Adrenal gland (tissue), 12 donors: ENCODE data around the gene COL9A3. TPM values are rescaled to one million over a fixed set of nuclear protein-coding genes. Genes with fewer than 3 reads are reported as not detected.
A peak's percentile ranks its signal among the peaks of the same experiment; 100 is the strongest.

Source experiments
- DNase-seq, 7 donors: peaks; one replicate each; pipeline ENCODE4 v3.0.0-alpha.2; 2019 to 2020
- H3K27ac ChIP-seq, 5 donors: fragments of 200-600 bp; sonication (generic) in 4 of 5; 1 replicate in 3 of 5; 2 replicates in 2 of 5; pipeline versions ENCODE4 v1.5.1 to v1.8.0; 2016 to 2020; ENCODE audit warnings: mild to moderate bottlenecking in 1 of 5
- H3K27me3 ChIP-seq: fragments of 200-600 bp; 2 replicates; pipeline ENCODE4 v1.8.0; 2021
- H3K36me3 ChIP-seq, 2 donors: fragments of 200-600 bp; replicated peaks in 1 of 2; 1 replicate in 1 of 2; 2 replicates in 1 of 2; pipeline versions ENCODE4 v1.5.1 to v1.8.0; 2018 to 2022
- H3K4me1 ChIP-seq, 2 donors: fragments of 200-600 bp; replicated peaks in 1 of 2; 1 replicate in 1 of 2; 2 replicates in 1 of 2; pipeline versions ENCODE4 v1.5.1 to v1.8.0; 2018 to 2021
- H3K4me3 ChIP-seq, 4 donors: fragments of 200-600 bp; sonication (generic) in 3 of 4; one replicate each; pipeline ENCODE4 v1.5.1; 2016 to 2018
- H3K9me3 ChIP-seq, 3 donors: fragments of 200-600 bp; sonication (generic) in 1 of 3; replicated peaks in 1 of 3; 1 replicate in 2 of 3; 2 replicates in 1 of 3; pipeline versions ENCODE4 v1.5.1 to v1.8.0; 2016 to 2021
- POLR2A ChIP-seq, 2 donors: fragments of 450-650 bp; IDR thresholded peaks; one replicate each; pipeline ENCODE4 v1.6.1; 2017; ENCODE audit warnings: antibody characterized with exemption in 2 of 2, mild to moderate bottlenecking in 2 of 2, moderate library complexity in 1 of 2
- WGBS, 4 donors: extraction: QIAGEN DNeasy Blood & Tissue Kit in 2 of 4; methylation state at CpG; one replicate each; pipeline versions ENCODE4 v1.1.5 to v1.1.7; 2013 to 2017; 5-methylcytosine and 5-hydroxymethylcytosine counted together
- intact Hi-C, 2 donors: fragments of 100-400 bp; cut with DNase I; formaldehyde crosslinking; loops; one replicate each; pipeline versions ENCODE4 v1.14.1 to v1.15.0; 2022 to 2023
- polyA plus RNA-seq, 3 donors: library from polyadenylated mRNA; stranded (reverse); fragments of 200-250 nt in 2 of 3; fragments of 350-450 nt in 1 of 3; fragmentation: Illumina TruSeq in 1 of 3; extraction: RNeasy Lipid Tissue Mini Kit (QIAGEN cat#74804) in 1 of 3; gene quantifications; one replicate each; pipeline ENCODE4 v1.2.3, GENCODE V29; 2013 to 2014
- total RNA-seq, 9 donors: library from RNA; depleted of rRNA in 4 of 9; stranded (reverse); fragments of >200 nt in 4 of 9; fragments of 120-200 nt in 1 of 9; fragmentation: NEBNext Ultra II Directional in 1 of 9; extraction: Animal tissue kit (Norgen Biotek cat#: 25700) in 1 of 9; gene quantifications; one replicate each; pipeline versions ENCODE4 v1.1.0 to v1.2.4, GENCODE V29; 2013 to 2023
- TF ChIP-seq, protein P1 (sequence below), 6 experiments: fragments of 450-650 bp in 4 of 6; fragments of 200-600 bp in 2 of 6; sonication (generic) in 1 of 6; IDR thresholded peaks; 1 replicate in 5 of 6; 2 replicates in 1 of 6; pipeline versions ENCODE4 v1.5.1 to v1.8.0; 2016 to 2021; ENCODE audit warnings: antibody characterized with exemption in 6 of 6, mild to moderate bottlenecking in 2 of 6, moderate library complexity in 1 of 6
- donor health status: healthy with polysubstance abuse.
- donor health status: Bipolar disorder and iron deficiency.
- donor health status: DM: yes; HTN: yes; CAD: no.
- donor health status: DM: no; HTN: no; CAD: no.
- donor health status: DM: no; HTN: no; CAD: no.
- donor health status: DM: yes; HTN: yes; CAD: no.

The COL9A3 gene
- total and polyA plus RNA-seq, 12 donors: 0.22 to 27.8 (median 1.4) TPM

- no peaks in the 10 kb centered on the region for H3K27me3 ChIP-seq
- no peak overlapping the region for H3K27ac ChIP-seq
- H3K4me1 ChIP-seq: peaks cover 10 to 14% of the 10 kb centered on the region in 2 donors
- no peak overlapping the region for H3K4me3 ChIP-seq
- 80 to 87% (median 86%) methylated on average over 8 of the region's 8 CpGs for WGBS, 4 donors
- peaks cover 0 to 48% of the 10 kb centered on the region in 2 donors for H3K36me3 ChIP-seq
- DNase-seq: no peak
- intact Hi-C loops: no loop called here
- no peaks in the 10 kb centered on the region for H3K9me3 ChIP-seq
- TF ChIP-seq POLR2A (IDR thresholded peaks at IDR 0.05): no peak
- TF ChIP-seq, protein P1, sequence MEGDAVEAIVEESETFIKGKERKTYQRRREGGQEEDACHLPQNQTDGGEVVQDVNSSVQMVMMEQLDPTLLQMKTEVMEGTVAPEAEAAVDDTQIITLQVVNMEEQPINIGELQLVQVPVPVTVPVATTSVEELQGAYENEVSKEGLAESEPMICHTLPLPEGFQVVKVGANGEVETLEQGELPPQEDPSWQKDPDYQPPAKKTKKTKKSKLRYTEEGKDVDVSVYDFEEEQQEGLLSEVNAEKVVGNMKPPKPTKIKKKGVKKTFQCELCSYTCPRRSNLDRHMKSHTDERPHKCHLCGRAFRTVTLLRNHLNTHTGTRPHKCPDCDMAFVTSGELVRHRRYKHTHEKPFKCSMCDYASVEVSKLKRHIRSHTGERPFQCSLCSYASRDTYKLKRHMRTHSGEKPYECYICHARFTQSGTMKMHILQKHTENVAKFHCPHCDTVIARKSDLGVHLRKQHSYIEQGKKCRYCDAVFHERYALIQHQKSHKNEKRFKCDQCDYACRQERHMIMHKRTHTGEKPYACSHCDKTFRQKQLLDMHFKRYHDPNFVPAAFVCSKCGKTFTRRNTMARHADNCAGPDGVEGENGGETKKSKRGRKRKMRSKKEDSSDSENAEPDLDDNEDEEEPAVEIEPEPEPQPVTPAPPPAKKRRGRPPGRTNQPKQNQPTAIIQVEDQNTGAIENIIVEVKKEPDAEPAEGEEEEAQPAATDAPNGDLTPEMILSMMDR (IDR thresholded peaks at IDR 0.05): no peak
These were observed 67.7 kb downstream of the COL9A3 start for GRCh38 chr20:62884556-62884955.

DNA sequence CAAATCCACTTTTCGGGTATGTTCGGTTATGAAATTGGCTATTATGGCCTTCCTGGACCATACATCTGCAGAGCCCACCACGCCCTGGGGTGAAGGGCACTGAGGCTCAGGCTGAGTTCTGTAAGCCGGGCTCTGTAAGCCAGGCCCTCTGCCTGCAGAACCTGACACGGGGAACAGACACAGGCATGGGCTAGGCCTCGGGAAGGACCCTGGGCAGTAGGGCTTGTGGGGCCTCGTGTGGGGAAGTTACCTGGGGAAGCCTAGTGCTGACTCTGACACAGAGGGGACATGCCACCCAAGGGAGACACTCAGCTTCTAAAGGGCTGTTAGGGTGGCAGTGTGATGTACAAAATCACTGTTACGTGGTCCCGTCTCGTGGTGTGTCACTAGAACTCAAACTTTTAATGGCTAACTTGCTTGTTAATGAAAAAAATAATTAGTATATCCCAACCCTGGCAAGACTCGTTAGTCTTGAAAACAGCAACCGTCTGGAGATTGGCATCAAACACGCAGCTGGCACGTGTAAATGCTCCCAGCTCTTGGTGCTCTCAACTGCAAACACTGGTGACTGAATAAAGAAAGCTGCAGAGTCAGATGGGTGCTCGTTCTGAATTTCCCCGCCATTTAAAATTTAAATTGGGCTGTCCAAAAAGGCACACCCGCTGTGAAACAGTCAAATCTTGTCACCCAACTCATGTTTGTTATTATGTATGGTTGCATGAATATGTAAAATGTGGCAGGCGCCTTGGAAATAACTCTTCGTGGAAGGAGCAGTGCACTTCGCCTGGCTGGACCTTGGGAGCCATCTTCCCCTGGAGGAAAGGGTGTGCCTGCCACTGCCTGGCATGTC, 68.4 kb downstream of the COL9A3 start:
- no peak overlapping the region for H3K27ac ChIP-seq

GRCh38 chr20:62885896-62886708, 69.3 kb downstream of the COL9A3 start:
- WGBS, 4 donors: 84 to 94% (median 89%) methylated on average over 15 to 23 of the region's 23 CpGs
- H3K4me1 ChIP-seq: peaks cover 10 to 14% of the 10 kb centered on the region in 2 donors
- H3K4me3 ChIP-seq: no peak overlapping the region
- TF ChIP-seq, protein P1 (IDR thresholded peaks at IDR 0.05): no peak
- no peak for TF ChIP-seq POLR2A (IDR thresholded peaks at IDR 0.05)
- intact Hi-C loops: no loop called here
- no peaks in the 10 kb centered on the region for H3K27me3 ChIP-seq
- DNase-seq: no peak
- H3K9me3 ChIP-seq: no peaks in the 10 kb centered on the region
- peak overlapping the region in 1 of 5 donors; percentile 80 for H3K27ac ChIP-seq
- peaks cover 0 to 56% of the 10 kb centered on the region in 2 donors for H3K36me3 ChIP-seq

More for the DNA sequence above, 68.4 kb downstream of the COL9A3 start:
- Histone ChIP-seq H3K9me3 (no peaks in the 10 kb centered on the region), H3K36me3 (peaks cover 0 to 56% of the 10 kb centered on the region in 2 donors), H3K27me3 (no peaks in the 10 kb centered on the region), H3K4me1 (peaks cover 10 to 14% of the 10 kb centered on the region in 2 donors), H3K4me3 (no peak overlapping the region)
- no peak for TF ChIP-seq POLR2A (IDR thresholded peaks at IDR 0.05)
- TF ChIP-seq, protein P1 (IDR thresholded peaks at IDR 0.05): no peak
- no peak for DNase-seq
- WGBS, 4 donors: 86 to 91% (median 88%) methylated on average over 18 to 20 of the region's 20 CpGs
- intact Hi-C loops: no loop called here

- TF ChIP-seq, protein P1 (IDR thresholded peaks at IDR 0.05): no peak
- no peak for TF ChIP-seq POLR2A (IDR thresholded peaks at IDR 0.05)
- Histone ChIP-seq H3K4me3 (no peak overlapping the region), H3K27ac (peak overlapping the region in 3 of 5 donors; percentile 45 to 91 (median 80)), H3K27me3 (no peaks in the 10 kb centered on the region), H3K4me1 (peaks cover 10 to 14% of the 10 kb centered on the region in 2 donors), H3K36me3 (peaks cover 0 to 56% of the 10 kb centered on the region in 2 donors), H3K9me3 (no peaks in the 10 kb centered on the region)
- 74 to 84% (median 78%) methylated on average over 6 to 7 of the region's 7 CpGs for WGBS, 4 donors
- DNase-seq: no peak
- intact Hi-C loops: no loop called here
These were observed 69.8 kb downstream of the COL9A3 start for GRCh38 chr20:62886709-62887058.
